Measurements from ENCODE around the gene KCTD3.

DNA sequence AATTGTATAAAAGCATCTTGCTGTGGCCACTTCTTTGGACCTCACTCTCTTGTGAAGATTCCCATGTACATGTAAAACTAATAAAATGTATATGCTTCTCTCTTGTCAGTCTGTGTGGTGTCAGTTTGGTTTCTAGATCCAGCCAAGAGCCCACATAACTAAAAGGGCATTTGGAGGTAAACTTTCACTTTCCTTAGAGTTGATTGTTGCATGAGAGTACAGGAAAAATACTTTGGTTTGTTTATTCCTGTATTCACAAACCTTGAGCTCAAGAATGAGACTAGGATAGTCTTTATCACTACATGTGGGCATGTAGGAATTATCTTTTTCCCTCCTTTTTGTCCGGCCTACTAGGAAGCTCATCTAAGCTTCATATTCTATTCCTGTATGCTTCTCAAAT is 50.9 kb downstream of the KCTD3 start:
- TF ChIP-seq, protein P1, sequence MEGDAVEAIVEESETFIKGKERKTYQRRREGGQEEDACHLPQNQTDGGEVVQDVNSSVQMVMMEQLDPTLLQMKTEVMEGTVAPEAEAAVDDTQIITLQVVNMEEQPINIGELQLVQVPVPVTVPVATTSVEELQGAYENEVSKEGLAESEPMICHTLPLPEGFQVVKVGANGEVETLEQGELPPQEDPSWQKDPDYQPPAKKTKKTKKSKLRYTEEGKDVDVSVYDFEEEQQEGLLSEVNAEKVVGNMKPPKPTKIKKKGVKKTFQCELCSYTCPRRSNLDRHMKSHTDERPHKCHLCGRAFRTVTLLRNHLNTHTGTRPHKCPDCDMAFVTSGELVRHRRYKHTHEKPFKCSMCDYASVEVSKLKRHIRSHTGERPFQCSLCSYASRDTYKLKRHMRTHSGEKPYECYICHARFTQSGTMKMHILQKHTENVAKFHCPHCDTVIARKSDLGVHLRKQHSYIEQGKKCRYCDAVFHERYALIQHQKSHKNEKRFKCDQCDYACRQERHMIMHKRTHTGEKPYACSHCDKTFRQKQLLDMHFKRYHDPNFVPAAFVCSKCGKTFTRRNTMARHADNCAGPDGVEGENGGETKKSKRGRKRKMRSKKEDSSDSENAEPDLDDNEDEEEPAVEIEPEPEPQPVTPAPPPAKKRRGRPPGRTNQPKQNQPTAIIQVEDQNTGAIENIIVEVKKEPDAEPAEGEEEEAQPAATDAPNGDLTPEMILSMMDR (IDR thresholded peaks at IDR 0.05), result no peak
- no peak for TF ChIP-seq POLR2AphosphoS5 (IDR thresholded peaks at IDR 0.05)
